Gastroesophageal sphincter (tissue), 3 donors: Measurements from ENCODE around the gene INPP5A.

Experiments used
- CTCF ChIP-seq, 4 experiments: fragments of 200-600 bp in 2 of 4; fragments of 450-650 bp in 2 of 4; sonication (generic) in 1 of 4; IDR thresholded peaks; one replicate each; pipeline ENCODE4 v1.5.1; 2017 to 2019; ENCODE audit warnings: antibody characterized with exemption in 4 of 4, mild to moderate bottlenecking in 2 of 4, moderate library complexity in 2 of 4
- POLR2AphosphoS5 ChIP-seq: sonication (generic); formaldehyde crosslinking; IDR thresholded peaks from one replicate; pipeline ENCODE4 v1.6.1; 2017; ENCODE audit warnings: antibody characterized with exemption

- no peak for TF ChIP-seq CTCF (IDR thresholded peaks at IDR 0.05)
- no peak for TF ChIP-seq POLR2AphosphoS5
These were observed 108.2 kb downstream of the INPP5A start for GRCh38 chr10:132645630-132646442.
